ENCODE results near the gene CGAS. TPM values are rescaled to one million over a fixed set of nuclear protein-coding genes. Genes with fewer than 3 reads are reported as not detected.

Gene CGAS
- total and polyA plus RNA-seq, 9 of the 15 experiments (the other 6 are each of a cell fraction or from before 2014, with no cell fraction given): 0.01 to 0.32 (median 0.06) TPM; not detected in 2

DNA sequence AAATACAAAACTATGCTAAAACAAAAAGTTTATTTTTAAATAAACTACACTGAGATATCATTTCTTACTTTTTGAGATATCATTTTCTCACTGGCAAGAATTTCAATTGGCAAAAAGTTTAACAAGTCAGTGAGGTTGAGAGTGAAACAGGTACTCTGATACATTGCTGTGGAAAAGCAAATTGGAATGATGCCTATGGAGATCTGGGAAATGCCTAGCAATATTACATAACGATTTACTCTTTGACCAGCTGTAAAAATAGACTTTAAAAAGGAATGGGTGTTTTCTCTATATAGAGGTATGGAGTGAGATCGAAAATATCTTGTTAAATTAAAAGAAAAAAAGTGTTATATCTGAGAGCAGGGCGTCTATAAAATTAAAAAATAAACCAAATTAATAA, 16.9 kb downstream of the CGAS start:
- in situ Hi-C loops (cut with MboI) (no loop called here), intact Hi-C loops (cut with micrococcal nuclease) (no loop called here)
- ChIA-PET CTCF (ENCODE audit: low intra/inter-chr PET ratio) (no interaction called here), POLR2A (no interaction called here)
- WGBS (ENCODE audit: insufficient coverage, low coverage, missing lambda C conversion rate): 31% methylated on average over 3 of the region's 3 CpGs
- no peak for ATAC-seq
- FAIRE-seq: no peak
- Histone ChIP-seq H3K9me3 (replicated peaks; ENCODE audit: control insufficient read depth, insufficient read depth, low read depth, low read length) (no peaks in the 10 kb centered on the region), H3K4me2 (ENCODE audit: insufficient read depth, low read length) (no peak overlapping the region), H3K4me1 (replicated peaks in 1 of 2; ENCODE audit: control insufficient read depth in 2 of 2, insufficient read depth in 2 of 2, low read length in 2 of 2) (no peaks in the 10 kb centered on the region), H3K9me1 (ENCODE audit: control insufficient read depth, insufficient read depth, low read length) (no peaks in the 10 kb centered on the region), H4K20me1 (replicated peaks; ENCODE audit: control insufficient read depth, insufficient read depth, low read length) (no peaks in the 10 kb centered on the region), H3K27me3 (ENCODE audit: control insufficient read depth in 2 of 2, insufficient read depth in 2 of 2, low read length in 2 of 2) (no peaks in the 10 kb centered on the region), H2AFZ (ENCODE audit: low read depth, low read length) (no peak overlapping the region), H3K36me3 (ENCODE audit: control insufficient read depth, insufficient read depth, low read length) (no peaks in the 10 kb centered on the region), H3K79me2 (ENCODE audit: control insufficient read depth, insufficient read depth, low read length) (no peaks in the 10 kb centered on the region), H3K4me3 (no peak overlapping the region), H3K27ac (ENCODE audit: extremely low read depth, low read depth, low read length) (no peak overlapping the region), H3K9ac (ENCODE audit: insufficient read depth in 1 of 2, low read depth in 2 of 2, low read length in 2 of 2) (no peak overlapping the region)
- TF ChIP-seq, protein P1, sequence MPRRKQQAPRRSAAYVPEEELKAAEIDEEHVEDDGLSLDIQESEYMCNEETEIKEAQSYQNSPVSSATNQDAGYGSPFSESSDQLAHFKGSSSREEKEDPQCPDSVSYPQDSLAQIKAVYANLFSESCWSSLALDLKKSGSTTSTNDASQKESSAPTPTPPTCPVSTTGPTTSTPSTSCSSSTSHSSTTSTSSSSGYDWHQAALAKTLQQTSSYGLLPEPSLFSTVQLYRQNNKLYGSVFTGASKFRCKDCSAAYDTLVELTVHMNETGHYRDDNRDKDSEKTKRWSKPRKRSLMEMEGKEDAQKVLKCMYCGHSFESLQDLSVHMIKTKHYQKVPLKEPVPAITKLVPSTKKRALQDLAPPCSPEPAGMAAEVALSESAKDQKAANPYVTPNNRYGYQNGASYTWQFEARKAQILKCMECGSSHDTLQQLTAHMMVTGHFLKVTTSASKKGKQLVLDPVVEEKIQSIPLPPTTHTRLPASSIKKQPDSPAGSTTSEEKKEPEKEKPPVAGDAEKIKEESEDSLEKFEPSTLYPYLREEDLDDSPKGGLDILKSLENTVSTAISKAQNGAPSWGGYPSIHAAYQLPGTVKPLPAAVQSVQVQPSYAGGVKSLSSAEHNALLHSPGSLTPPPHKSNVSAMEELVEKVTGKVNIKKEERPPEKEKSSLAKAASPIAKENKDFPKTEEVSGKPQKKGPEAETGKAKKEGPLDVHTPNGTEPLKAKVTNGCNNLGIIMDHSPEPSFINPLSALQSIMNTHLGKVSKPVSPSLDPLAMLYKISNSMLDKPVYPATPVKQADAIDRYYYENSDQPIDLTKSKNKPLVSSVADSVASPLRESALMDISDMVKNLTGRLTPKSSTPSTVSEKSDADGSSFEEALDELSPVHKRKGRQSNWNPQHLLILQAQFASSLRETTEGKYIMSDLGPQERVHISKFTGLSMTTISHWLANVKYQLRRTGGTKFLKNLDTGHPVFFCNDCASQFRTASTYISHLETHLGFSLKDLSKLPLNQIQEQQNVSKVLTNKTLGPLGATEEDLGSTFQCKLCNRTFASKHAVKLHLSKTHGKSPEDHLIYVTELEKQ (CRISPR knock-in tag; IDR thresholded peaks at IDR 0.05): no peak
- no TSS peak for BruUV-seq (replicated peaks)
- DNase-seq (ENCODE audit: extremely low read depth in 1 of 4, low spot score in 3 of 4): no peak

DNA sequence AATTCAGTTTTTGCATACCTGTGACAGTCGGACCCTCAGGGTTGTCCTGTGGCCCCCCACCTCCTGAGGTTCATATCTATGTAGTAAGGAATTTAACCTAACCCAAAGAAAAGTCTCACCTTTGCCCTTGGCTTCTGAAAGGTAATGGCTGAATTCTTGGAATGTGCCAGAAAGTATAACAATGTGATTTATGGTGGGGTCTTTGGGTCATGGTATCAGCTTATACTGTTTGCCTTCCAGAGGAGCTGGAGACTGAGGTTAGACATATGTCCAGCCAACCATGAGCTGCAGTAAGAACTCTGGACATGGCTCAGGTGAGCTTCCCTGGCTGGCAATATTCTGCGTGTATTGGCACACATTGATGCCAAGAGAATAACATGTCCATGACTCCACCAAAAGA, 30.6 kb downstream of the CGAS start:
- DNase-seq (ENCODE audit: extremely low read depth in 1 of 4, low spot score in 3 of 4) (peak in 2 of 4 experiments; percentile 28 to 64), FAIRE-seq (no peak)
- BruUV-seq (replicated peaks): no TSS peak
- TF ChIP-seq MBD2 (IDR thresholded peaks at IDR 0.05; ENCODE audit: borderline replicate concordance, low read depth): no peak
- no peak for TF ChIP-seq SNAPC5 (CRISPR knock-in tag; IDR thresholded peaks at IDR 0.05)
- TF ChIP-seq ARID1B (IDR thresholded peaks at IDR 0.05): peak; percentile 24; the same call in 1 of the 2 replicates
- peak; percentile 95 for TF ChIP-seq MEIS2 (IDR thresholded peaks at IDR 0.05; ENCODE audit: partially characterized antibody)
- TF ChIP-seq EP300 (IDR thresholded peaks at IDR 0.05; ENCODE audit: low read length): peak; percentile 46; the same call in 1 of the 2 replicates
- no peak for TF ChIP-seq ID3 (CRISPR knock-in tag; IDR thresholded peaks at IDR 0.05)
- TF ChIP-seq ID3 (tag; IDR thresholded peaks at IDR 0.05): no peak
- peak; percentile 42; the same call in 1 of the 2 replicates for TF ChIP-seq CBFA2T2 (conservative IDR thresholded peaks at IDR 0.05)
- 0 out of 4 replicates have a peak, but pooled peaks of 1 of the 2 experiments have one; percentile 15 for TF ChIP-seq TBL1XR1 (IDR thresholded peaks at IDR 0.05; ENCODE audit: low read length in 2 of 2)
- 0 out of 4 replicates have a peak, but pooled peaks of 1 of the 2 experiments have one; percentile 37 for TF ChIP-seq RCOR1 (IDR thresholded peaks at IDR 0.05; ENCODE audit: borderline replicate concordance in 1 of 2, low read depth in 2 of 2, low read length in 2 of 2)
- peak; percentile 55 for TF ChIP-seq TCF3 (CRISPR knock-in tag; IDR thresholded peaks at IDR 0.05)
- TF ChIP-seq CBFA2T3 (IDR thresholded peaks at IDR 0.05): peak; percentile 72

More for the DNA sequence above, 30.6 kb downstream of the CGAS start:
- Histone ChIP-seq H3K79me2 (ENCODE audit: control insufficient read depth, insufficient read depth, low read length) (no peaks in the 10 kb centered on the region), H3K36me3 (ENCODE audit: control insufficient read depth, insufficient read depth, low read length) (no peaks in the 10 kb centered on the region), H4K20me1 (replicated peaks; ENCODE audit: control insufficient read depth, insufficient read depth, low read length) (no peaks in the 10 kb centered on the region), H3K9me1 (ENCODE audit: control insufficient read depth, insufficient read depth, low read length) (no peaks in the 10 kb centered on the region), H3K9me3 (replicated peaks; ENCODE audit: control insufficient read depth, insufficient read depth, low read depth, low read length) (no peaks in the 10 kb centered on the region), H3K27me3 (ENCODE audit: control insufficient read depth in 2 of 2, insufficient read depth in 2 of 2, low read length in 2 of 2) (no peaks in the 10 kb centered on the region), H3K9ac (ENCODE audit: insufficient read depth in 1 of 2, low read depth in 2 of 2, low read length in 2 of 2) (peak overlapping the region in 1 of 2 experiments; percentile 59; a peak in 2 of 4 replicates), H3K4me3 (no peak overlapping the region), H3K4me2 (ENCODE audit: insufficient read depth, low read length) (peak overlapping the region; percentile 57), H3K27ac (ENCODE audit: extremely low read depth, low read depth, low read length) (peak overlapping the region; percentile 80), H2AFZ (ENCODE audit: low read depth, low read length) (peak overlapping the region; percentile 89), H3K4me1 (replicated peaks in 1 of 2; ENCODE audit: control insufficient read depth in 2 of 2, insufficient read depth in 2 of 2, low read length in 2 of 2) (peaks cover 12 to 20% of the 10 kb centered on the region in 2 experiments; a peak in 4 of 5 replicates)
- intact Hi-C loops (cut with micrococcal nuclease): loop anchor here (5.0 kb wide), 1 partner anchor 41 kb away; the partner anchor contains the start of gene MTO1
- ChIA-PET CTCF (ENCODE audit: low intra/inter-chr PET ratio) (no interaction called here), POLR2A (no interaction called here)
- in situ Hi-C loops (cut with MboI): no loop called here
- 18% methylated on average over 2 of the region's 2 CpGs for WGBS (ENCODE audit: insufficient coverage, low coverage, missing lambda C conversion rate)
- peak; percentile 55 for ATAC-seq

All from K562 (cell line).